H9 (cell line): ENCODE measurements around the gene SYCE1. TPM values are rescaled to one million over a fixed set of nuclear protein-coding genes. Genes with fewer than 3 reads are reported as not detected.

ENCODE experiments used
- DNase-seq: peaks from one replicate; pipeline ENCODE4 v3.0.0-alpha.2; 2017
- H2AFZ ChIP-seq: one replicate; pipeline ENCODE4 v1.6.1; 2013; ENCODE audit warnings: mild to moderate bottlenecking, low read length, control low read depth, moderate library complexity
- H2AK5ac ChIP-seq: 2 replicates; pipeline ENCODE4 v1.6.1; 2013; ENCODE audit warnings: low read length, control low read depth, mixed read lengths; ENCODE audit not compliant: insufficient read length
- H2BK120ac ChIP-seq: one replicate; pipeline ENCODE4 v1.6.1; 2013; ENCODE audit warnings: low read depth, mild to moderate bottlenecking, low read length, control low read depth, inconsistent platforms; ENCODE audit not compliant: poor library complexity, severe bottlenecking
- H2BK12ac ChIP-seq: 2 replicates; pipeline ENCODE4 v1.6.1; 2013; ENCODE audit warnings: low read length, control low read depth, mixed read lengths, low read depth; ENCODE audit not compliant: insufficient read length
- H2BK15ac ChIP-seq: 2 replicates; pipeline ENCODE4 v1.6.1; 2013; ENCODE audit warnings: low read depth, low read length, control low read depth
- H2BK20ac ChIP-seq: one replicate; pipeline ENCODE4 v1.6.1; 2013; ENCODE audit warnings: low read depth, mild to moderate bottlenecking, low read length, control low read depth, inconsistent platforms; ENCODE audit not compliant: poor library complexity, severe bottlenecking
- H2BK5ac ChIP-seq: 2 replicates; pipeline ENCODE4 v1.6.1; 2013; ENCODE audit warnings: low read length, control low read depth, mixed read lengths; ENCODE audit not compliant: insufficient read length
- H3K14ac ChIP-seq: 2 replicates; pipeline ENCODE4 v1.6.1; 2013; ENCODE audit warnings: low read length, control low read depth; ENCODE audit not compliant: insufficient read depth
- H3K18ac ChIP-seq: 2 replicates; pipeline ENCODE4 v1.6.1; 2013; ENCODE audit warnings: low read depth, mild to moderate bottlenecking, mixed read lengths, low read length, control low read depth; ENCODE audit not compliant: insufficient read length
- H3K23ac ChIP-seq: 2 replicates; pipeline ENCODE4 v1.6.1; 2013; ENCODE audit warnings: low read length, control low read depth, mixed read lengths, low read depth; ENCODE audit not compliant: insufficient read length
- H3K23me2 ChIP-seq: 2 replicates; pipeline ENCODE4 v1.6.1; 2013; ENCODE audit warnings: low read depth, mild to moderate bottlenecking, mixed read lengths, low read length, control low read depth; ENCODE audit not compliant: insufficient read length, poor library complexity, severe bottlenecking
- H3K27ac ChIP-seq: 2 replicates; pipeline ENCODE4 v1.5.1; 2013; ENCODE audit warnings: low read length, control low read depth, mixed read lengths, low read depth; ENCODE audit not compliant: insufficient read length
- H3K27me3 ChIP-seq: 2 replicates; pipeline ENCODE4 v1.6.1; 2013; ENCODE audit warnings: low read length, control low read depth, inconsistent platforms; ENCODE audit not compliant: insufficient read depth
- H3K4ac ChIP-seq: 2 replicates; pipeline ENCODE4 v1.6.1; 2013; ENCODE audit warnings: low read depth, mild to moderate bottlenecking, control low read depth, inconsistent platforms, low read length, moderate library complexity
- H3K4me1 ChIP-seq: 2 replicates; pipeline ENCODE4 v1.6.1; 2013; ENCODE audit warnings: low read length, control low read depth, inconsistent platforms; ENCODE audit not compliant: insufficient read depth
- H3K4me2 ChIP-seq: 2 replicates; pipeline ENCODE4 v1.6.1; 2013; ENCODE audit warnings: low read length, control low read depth, mixed read lengths; ENCODE audit not compliant: insufficient read length, insufficient read depth
- H3K56ac ChIP-seq: 2 replicates; pipeline ENCODE4 v1.6.1; 2013; ENCODE audit warnings: low read depth, mild to moderate bottlenecking, mixed read lengths, low read length, control low read depth; ENCODE audit not compliant: insufficient read length
- H3K79me1 ChIP-seq: 2 replicates; pipeline ENCODE4 v1.6.1; 2013; ENCODE audit warnings: low read depth, mild to moderate bottlenecking, moderate library complexity, low read length, control low read depth, inconsistent platforms; ENCODE audit not compliant: insufficient read depth, poor library complexity, severe bottlenecking
- H3K79me2 ChIP-seq: 2 replicates; pipeline ENCODE4 v1.6.1; 2013; ENCODE audit warnings: low read length, control low read depth, inconsistent platforms; ENCODE audit not compliant: insufficient read depth
- H3K9ac ChIP-seq: 2 replicates; pipeline ENCODE4 v1.6.1; 2013; ENCODE audit warnings: low read length, control low read depth, mixed read lengths; ENCODE audit not compliant: insufficient read length; ENCODE audit errors: extremely low read depth
- H3K9me3 ChIP-seq: one replicate; pipeline ENCODE4 v1.6.1; 2013; ENCODE audit warnings: low read depth, low read length, inconsistent platforms; ENCODE audit not compliant: control insufficient read depth
- H3T11ph ChIP-seq: one replicate; pipeline ENCODE4 v1.6.1; 2013; ENCODE audit warnings: mild to moderate bottlenecking, low read length, control low read depth, inconsistent platforms
- H4K20me1 ChIP-seq: one replicate; pipeline ENCODE4 v1.6.1; 2013; ENCODE audit not compliant: control insufficient read depth, insufficient read length, insufficient read depth
- H4K5ac ChIP-seq: 2 replicates; pipeline ENCODE4 v1.6.1; 2013; ENCODE audit warnings: low read depth, mild to moderate bottlenecking, mixed read lengths, low read length, control low read depth; ENCODE audit not compliant: insufficient read length
- H4K8ac ChIP-seq: replicated peaks from 2 replicates; pipeline ENCODE4 v1.6.1; 2013; ENCODE audit warnings: low read length, control low read depth, mixed read lengths, low read depth; ENCODE audit not compliant: insufficient read length
- H4K91ac ChIP-seq: 2 replicates; pipeline ENCODE4 v1.6.1; 2013; ENCODE audit warnings: low read depth, mild to moderate bottlenecking, moderate library complexity, mixed read lengths, low read length, control low read depth; ENCODE audit not compliant: insufficient read length
- H3K27ac Mint-ChIP-seq, 3 experiments: 2 replicates in 2 of 3; 3 replicates in 1 of 3; pipeline ENCODE4 v1.8.0; 2020 to 2021; ENCODE audit warnings: mixed read lengths in 3 of 3, mild to moderate bottlenecking in 1 of 3, moderate library complexity in 1 of 3
- H3K27me3 Mint-ChIP-seq: 2 replicates; pipeline ENCODE4 v1.8.0; 2021; ENCODE audit warnings: low read depth, mild to moderate bottlenecking, moderate library complexity, mixed read lengths
- H3K36me3 Mint-ChIP-seq, 3 experiments: 2 replicates in 2 of 3; 3 replicates in 1 of 3; pipeline ENCODE4 v1.8.0; 2020 to 2021; ENCODE audit warnings: low read depth in 3 of 3, mixed read lengths in 3 of 3; ENCODE audit not compliant: insufficient read depth in 1 of 3
- H3K4me1 Mint-ChIP-seq, 2 experiments: 2 replicates each; pipeline ENCODE4 v1.8.0; 2020; ENCODE audit warnings: mixed read lengths in 2 of 2
- H3K4me3 Mint-ChIP-seq, 2 experiments: 2 replicates in 1 of 2; 3 replicates in 1 of 2; pipeline ENCODE4 v1.8.0; 2020 to 2021; ENCODE audit warnings: mild to moderate bottlenecking in 2 of 2, mixed read lengths in 2 of 2, moderate library complexity in 1 of 2
- H3K9me3 Mint-ChIP-seq, 2 experiments: 2 replicates in 1 of 2; 3 replicates in 1 of 2; pipeline ENCODE4 v1.8.0; 2020; ENCODE audit warnings: mild to moderate bottlenecking in 2 of 2, mixed read lengths in 2 of 2, moderate library complexity in 1 of 2
- CTCF ChIP-seq: fragments of 200-600 bp; sonication (generic); conservative IDR thresholded peaks from 3 replicates; pipeline ENCODE4 v1.8.0; 2021; ENCODE audit warnings: antibody characterized with exemption, mild to moderate bottlenecking
- WGBS: extraction: QIAGEN DNeasy Blood & Tissue Kit; methylation state at CpG from one replicate; pipeline ENCODE4 v1.1.7; 2013; ENCODE audit warnings: missing lambda C conversion rate, low lambda C conversion rate, mixed read lengths; ENCODE audit not compliant: insufficient read length; ENCODE audit errors: extremely low coverage; 5-methylcytosine and 5-hydroxymethylcytosine counted together
- total RNA-seq: library from RNA; stranded (reverse); gene quantifications from 2 replicates; pipeline ENCODE4 v1.2.1, GENCODE V29; 2021

The SYCE1 gene
- total RNA-seq, 1 experiment from 2014 or later, result not detected

GRCh38 chr10:133511907-133512528, 53.4 kb downstream of the SYCE1 start:
- H3T11ph ChIP-seq, result no peak overlapping the region
- H3K56ac ChIP-seq, result no peak overlapping the region
- no peak overlapping the region for H2BK5ac ChIP-seq
- H2BK12ac ChIP-seq, result no peak overlapping the region
- Mint-ChIP-seq H3K9me3 (peaks cover 85% of the 10 kb centered on the region in 2 experiments), H3K4me3 (no peak overlapping the region), H3K27ac (no peak overlapping the region), H3K27me3 (peaks cover 3% of the 10 kb centered on the region), H3K36me3 (peaks cover 0 to 24% (median 2%) of the 10 kb centered on the region in 3 experiments; a peak in 3 of 7 replicates), H3K4me1 (no peaks in the 10 kb centered on the region)
- H2AFZ ChIP-seq, result no peak overlapping the region
- no peaks in the 10 kb centered on the region for H3K4me1 ChIP-seq
- no peaks in the 10 kb centered on the region for H3K23me2 ChIP-seq
- no peak overlapping the region for H3K14ac ChIP-seq
- H2AK5ac ChIP-seq, result no peak overlapping the region
- H3K4me2 ChIP-seq, result no peak overlapping the region
- no peak overlapping the region for H4K5ac ChIP-seq
- no peak overlapping the region for H3K18ac ChIP-seq
- no peak for DNase-seq
- no peak overlapping the region for H3K9ac ChIP-seq
- no peak overlapping the region for H3K4ac ChIP-seq
- no peak overlapping the region for H2BK15ac ChIP-seq
- no peak overlapping the region for H4K91ac ChIP-seq
- H3K23ac ChIP-seq, result no peak overlapping the region
- H2BK20ac ChIP-seq, result no peak overlapping the region
- TF ChIP-seq CTCF, result no peak
- no peak overlapping the region for H4K8ac ChIP-seq
- no peaks in the 10 kb centered on the region for H3K79me2 ChIP-seq
- H3K27me3 ChIP-seq, result no peaks in the 10 kb centered on the region
- no peak overlapping the region for H2BK120ac ChIP-seq
- peaks cover 68% of the 10 kb centered on the region for H3K9me3 ChIP-seq
- no peaks in the 10 kb centered on the region for H3K79me1 ChIP-seq
- H3K27ac ChIP-seq, result no peak overlapping the region
- H4K20me1 ChIP-seq, result no peaks in the 10 kb centered on the region
- no CpG with 5 or more reads among the region's 4 CpGs for WGBS
